SK-N-SH (cell line): ENCODE measurements around the gene OR51V1. TPM values are rescaled to one million over a fixed set of nuclear protein-coding genes. Genes with fewer than 3 reads are reported as not detected.

Experiments used
- CTCF ChIA-PET: fragments of 300-600, 350-600 bp; formaldehyde crosslinking; extraction: SDS; loops from one replicate; lab custom pipeline; 2021; lab: Yijun Ruan, JAX
- POLR2A ChIA-PET: fragments of 350-600 bp; sonication (Branson Sonifier 250); formaldehyde crosslinking; extraction: SDS; loops from one replicate; lab custom pipeline; 2020; ENCODE audit warnings: antibody characterized with exemption, inconsistent platforms; lab: Yijun Ruan, JAX
- DNase-seq: peaks from one replicate; pipeline ENCODE4 v3.0.0; 2012
- H2AFZ ChIP-seq: fragments of 200-600 bp; sonication (generic); 2 replicates; pipeline ENCODE4 v1.8.1; 2016; ENCODE audit warnings: antibody characterized with exemption, mild to moderate bottlenecking, low read depth
- H3F3A ChIP-seq: fragments of 200-600 bp; sonication (generic); replicated peaks from 2 replicates; pipeline ENCODE3; 2016; ENCODE audit warnings: antibody characterized with exemption, mild to moderate bottlenecking; ENCODE audit not compliant: insufficient read depth
- H3K27ac ChIP-seq, 2 experiments: fragments of 200-500 bp in 1 of 2; fragments of 200-600 bp in 1 of 2; sonication (Bioruptor generic) in 1 of 2; sonication (generic), shearing (Covaris generic) in 1 of 2; 2 replicates each; pipeline versions ENCODE4 v1.5.1 to v1.6.1; 2014 to 2016; ENCODE audit warnings: low read depth in 2 of 2, inconsistent platforms in 1 of 2, low read length in 1 of 2, mild to moderate bottlenecking in 1 of 2, mixed read lengths in 1 of 2
- H3K27me3 ChIP-seq: fragments of 200-600 bp; sonication (generic), shearing (Covaris generic); 2 replicates; pipeline ENCODE4 v1.6.1; 2016; ENCODE audit warnings: mixed run types; ENCODE audit not compliant: insufficient read depth
- H3K36me3 ChIP-seq, 2 experiments: fragments of 200-500 bp in 1 of 2; fragments of 200-600 bp in 1 of 2; sonication (Bioruptor generic) in 1 of 2; sonication (generic) in 1 of 2; replicated peaks in 1 of 2; 2 replicates each; pipeline versions ENCODE3 to v1.5.1; 2014 to 2016; ENCODE audit warnings: low read length in 1 of 2, mild to moderate bottlenecking in 1 of 2; ENCODE audit not compliant: insufficient read depth in 2 of 2, control insufficient read depth in 1 of 2
- H3K4me1 ChIP-seq, 2 experiments: fragments of 200-500 bp in 1 of 2; fragments of 200-600 bp in 1 of 2; sonication (Bioruptor generic) in 1 of 2; sonication (generic), shearing (Covaris generic) in 1 of 2; 2 replicates each; pipeline versions ENCODE4 v1.5.1 to v1.6.1; 2014 to 2016; ENCODE audit warnings: low read depth in 1 of 2, low read length in 1 of 2, mixed run types in 1 of 2; ENCODE audit not compliant: insufficient read depth in 2 of 2, control insufficient read depth in 1 of 2
- H3K4me2 ChIP-seq: fragments of 200-600 bp; sonication (generic), shearing (Covaris generic); 2 replicates; pipeline ENCODE4 v1.6.1; 2017; ENCODE audit warnings: mixed run types
- H3K4me3 ChIP-seq, 2 experiments: fragments of 200-500 bp in 1 of 2; fragments of 200-600 bp in 1 of 2; sonication (Bioruptor generic) in 1 of 2; sonication (generic), shearing (Covaris generic) in 1 of 2; 2 replicates each; pipeline versions ENCODE4 v1.5.1 to v1.8.1; 2014 to 2016; ENCODE audit warnings: low read depth in 2 of 2, inconsistent platforms in 1 of 2, low read length in 1 of 2, mild to moderate bottlenecking in 1 of 2, mixed read lengths in 1 of 2, moderate library complexity in 1 of 2
- H3K79me2 ChIP-seq: fragments of 200-600 bp; sonication (generic); 2 replicates; pipeline ENCODE4 v1.8.1; 2017; ENCODE audit warnings: mild to moderate bottlenecking; ENCODE audit not compliant: insufficient read depth
- H3K9ac ChIP-seq: fragments of 200-600 bp; sonication (generic); 2 replicates; pipeline ENCODE4 v1.6.1; 2017; ENCODE audit warnings: mixed run types
- H3K9me2 ChIP-seq: fragments of 200-600 bp; sonication (generic); 2 replicates; pipeline ENCODE4 v1.6.1; 2017; ENCODE audit warnings: mixed run types
- H3K9me3 ChIP-seq: fragments of 200-600 bp; sonication (generic); 2 replicates; pipeline ENCODE4 v1.6.1; 2017; ENCODE audit warnings: mixed run types, mild to moderate bottlenecking, moderate library complexity
- H4K20me1 ChIP-seq: fragments of 200-600 bp; sonication (generic); 2 replicates; pipeline ENCODE4 v1.6.1; 2017; ENCODE audit warnings: mild to moderate bottlenecking, mixed run types; ENCODE audit not compliant: insufficient read depth
- ELF1 ChIP-seq: IDR thresholded peaks from 2 replicates; pipeline ENCODE4 v1.4.0; 2012
- EP300 ChIP-seq, 2 experiments: IDR thresholded peaks; 2 replicates each; pipeline versions ENCODE4 v1.4.0 to v1.6.1; 2012; ENCODE audit warnings: borderline replicate concordance in 1 of 2, low read depth in 1 of 2, low read length in 1 of 2
- FOXM1 ChIP-seq: IDR thresholded peaks from 2 replicates; pipeline ENCODE4 v1.4.0; 2012; ENCODE audit warnings: low read depth, mild to moderate bottlenecking
- GATA2 ChIP-seq: sonication (generic); formaldehyde crosslinking; IDR thresholded peaks from 2 replicates; pipeline ENCODE4 v1.5.0; 2020; ENCODE audit warnings: mild to moderate bottlenecking, missing genetic modification reagents
- JUND ChIP-seq: IDR thresholded peaks from 2 replicates; pipeline ENCODE4 v1.4.0; 2012
- NFIC ChIP-seq: IDR thresholded peaks from 2 replicates; pipeline ENCODE4 v1.4.0; 2012; ENCODE audit warnings: borderline replicate concordance
- POLR2AphosphoS5 ChIP-seq: IDR thresholded peaks from 2 replicates; pipeline ENCODE4 v1.6.1; 2012; ENCODE audit warnings: low read depth, low read length
- RFX5 ChIP-seq: IDR thresholded peaks from 2 replicates; pipeline ENCODE4 v1.6.1; 2012; ENCODE audit warnings: mild to moderate bottlenecking, improper control_type of control experiment, low read length
- RXRA ChIP-seq: IDR thresholded peaks from 2 replicates; pipeline ENCODE4 v1.4.0; 2012; ENCODE audit warnings: low read depth, mild to moderate bottlenecking, borderline replicate concordance
- SIN3A ChIP-seq: IDR thresholded peaks from 2 replicates; pipeline ENCODE4 v1.6.1; 2012; ENCODE audit warnings: low read depth, mild to moderate bottlenecking, low read length, moderate library complexity, borderline replicate concordance
- SMC3 ChIP-seq: IDR thresholded peaks from 2 replicates; pipeline ENCODE4 v1.6.1; 2012; ENCODE audit warnings: low read depth, low read length, improper control_type of control experiment
- TAF1 ChIP-seq: IDR thresholded peaks from 2 replicates; pipeline ENCODE4 v1.6.1; 2012; ENCODE audit warnings: low read depth, mild to moderate bottlenecking, low read length, moderate library complexity, borderline replicate concordance
- TEAD4 ChIP-seq: IDR thresholded peaks from 2 replicates; pipeline ENCODE4 v1.4.0; 2012; ENCODE audit warnings: mild to moderate bottlenecking, borderline replicate concordance; ENCODE audit not compliant: insufficient read depth
- WGBS: methylation state at CpG from one replicate; pipeline ENCODE4 v1.1.6; 2017; ENCODE audit warnings: low lambda C conversion rate; 5-methylcytosine and 5-hydroxymethylcytosine counted together
- polyA plus RNA-seq, 3 experiments: library from polyadenylated mRNA; depleted of rRNA; stranded (reverse); fragments of >200 nt; gene quantifications; 2 replicates each; pipeline ENCODE4 v1.2.3, GENCODE V29; 2012
- TF ChIP-seq, protein P1 (sequence below): fragments of 150-350 bp; IDR thresholded peaks from 2 replicates; pipeline ENCODE4 v1.6.1; 2016; ENCODE audit warnings: mild to moderate bottlenecking, low read depth, low read length
- TF ChIP-seq, protein P2 (sequence below): IDR thresholded peaks from 2 replicates; pipeline ENCODE4 v1.4.0; 2012; ENCODE audit warnings: low read depth
- TF ChIP-seq, protein P3 (sequence below): IDR thresholded peaks from 2 replicates; pipeline ENCODE4 v1.4.0; 2012; ENCODE audit warnings: low read depth, borderline replicate concordance
- TF ChIP-seq, protein P4 (sequence below): IDR thresholded peaks from 2 replicates; pipeline ENCODE4; 2012
- TF ChIP-seq, protein P5 (sequence below): fragments of 200-600 bp; sonication (generic); IDR thresholded peaks from 2 replicates; pipeline ENCODE4 v1.6.1; 2017; ENCODE audit warnings: antibody characterized with exemption, mild to moderate bottlenecking, moderate library complexity

Gene OR51V1
- polyA plus RNA-seq, 1 of the 3 experiments (the other 2 are of a cell fraction): not detected

DNA sequence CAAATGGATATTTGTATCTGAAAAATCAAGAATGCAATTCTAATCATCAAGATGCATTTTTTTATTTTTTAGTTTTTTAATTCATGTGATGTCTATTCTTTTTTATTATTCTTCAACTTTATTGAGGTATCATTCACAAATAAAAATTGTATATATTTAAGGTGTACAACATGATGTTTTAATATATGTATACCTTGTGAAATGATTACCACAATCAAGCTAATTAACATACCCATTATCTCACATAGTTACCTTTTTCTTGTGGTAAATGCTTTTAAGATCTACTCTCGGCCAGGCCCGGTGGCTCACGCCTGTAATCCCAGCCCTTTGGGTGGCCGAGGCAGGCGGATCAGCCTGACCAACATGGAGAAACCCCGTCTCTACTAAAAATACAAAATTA is 22.7 kb upstream of the OR51V1 start:
- H3K9me3 ChIP-seq: no peaks in the 10 kb centered on the region
- ChIA-PET POLR2A (no interaction called here), CTCF (no interaction called here)
- H2AFZ ChIP-seq: no peak overlapping the region
- H3K4me2 ChIP-seq: no peak overlapping the region
- H4K20me1 ChIP-seq: no peaks in the 10 kb centered on the region
- H3K36me3 ChIP-seq: no peaks in the 10 kb centered on the region
- 14% methylated on average over 6 of the region's 6 CpGs for WGBS
- no peaks in the 10 kb centered on the region for H3K27me3 ChIP-seq
- no peaks in the 10 kb centered on the region for H3F3A ChIP-seq
- no peaks in the 10 kb centered on the region for H3K9me2 ChIP-seq
- H3K27ac ChIP-seq: no peak overlapping the region
- H3K4me3 ChIP-seq: no peak overlapping the region
- H3K9ac ChIP-seq: no peak overlapping the region
- H3K4me1 ChIP-seq: no peaks in the 10 kb centered on the region
- H3K79me2 ChIP-seq: no peaks in the 10 kb centered on the region
- DNase-seq: no peak
- no peak for TF ChIP-seq RXRA
- TF ChIP-seq RFX5: no peak
- TF ChIP-seq, protein P1, sequence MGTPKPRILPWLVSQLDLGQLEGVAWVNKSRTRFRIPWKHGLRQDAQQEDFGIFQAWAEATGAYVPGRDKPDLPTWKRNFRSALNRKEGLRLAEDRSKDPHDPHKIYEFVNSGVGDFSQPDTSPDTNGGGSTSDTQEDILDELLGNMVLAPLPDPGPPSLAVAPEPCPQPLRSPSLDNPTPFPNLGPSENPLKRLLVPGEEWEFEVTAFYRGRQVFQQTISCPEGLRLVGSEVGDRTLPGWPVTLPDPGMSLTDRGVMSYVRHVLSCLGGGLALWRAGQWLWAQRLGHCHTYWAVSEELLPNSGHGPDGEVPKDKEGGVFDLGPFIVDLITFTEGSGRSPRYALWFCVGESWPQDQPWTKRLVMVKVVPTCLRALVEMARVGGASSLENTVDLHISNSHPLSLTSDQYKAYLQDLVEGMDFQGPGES: no peak
- TF ChIP-seq SMC3: no peak
- no peak for TF ChIP-seq TAF1
- TF ChIP-seq POLR2AphosphoS5: no peak
- TF ChIP-seq, protein P2, sequence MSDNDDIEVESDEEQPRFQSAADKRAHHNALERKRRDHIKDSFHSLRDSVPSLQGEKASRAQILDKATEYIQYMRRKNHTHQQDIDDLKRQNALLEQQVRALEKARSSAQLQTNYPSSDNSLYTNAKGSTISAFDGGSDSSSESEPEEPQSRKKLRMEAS: no peak

DNA sequence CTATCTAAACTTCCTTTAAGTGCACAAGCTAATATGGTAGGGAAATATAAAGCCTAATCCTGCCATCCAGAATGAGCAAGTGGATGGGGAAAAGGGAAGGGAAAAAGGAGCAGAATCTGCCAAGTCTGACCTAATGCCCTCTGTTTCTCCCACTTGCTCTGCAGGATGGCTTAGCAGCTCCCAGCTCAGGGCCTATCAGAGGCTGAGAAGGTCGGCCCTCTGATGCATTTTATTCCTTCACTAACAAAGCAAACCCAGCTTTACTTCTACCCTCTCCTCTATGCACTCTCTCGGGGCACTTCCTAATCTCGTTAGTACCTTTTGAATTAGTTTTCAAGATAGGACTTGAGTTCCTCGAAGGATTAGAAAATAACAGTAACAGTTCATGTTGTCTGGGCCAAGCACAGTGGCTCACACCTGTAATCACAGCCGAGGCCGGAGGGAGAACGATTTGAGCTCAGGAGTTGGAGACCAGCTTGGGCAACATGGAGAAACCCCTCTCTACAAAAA is 9.9 kb upstream of the OR51V1 start:
- no peak overlapping the region for H2AFZ ChIP-seq
- no peaks in the 10 kb centered on the region for H4K20me1 ChIP-seq
- H3K9me3 ChIP-seq: no peaks in the 10 kb centered on the region
- H3K4me3 ChIP-seq: no peak overlapping the region
- no peaks in the 10 kb centered on the region for H3K9me2 ChIP-seq
- H3K9ac ChIP-seq: no peak overlapping the region
- H3F3A ChIP-seq: no peaks in the 10 kb centered on the region
- H3K27me3 ChIP-seq: no peaks in the 10 kb centered on the region
- CTCF ChIA-PET: interaction anchor here (0.5 kb wide), 1 partner anchor 57 kb away, joined by 3 read pairs; no protein-coding TSS in a partner anchor
- POLR2A ChIA-PET: no interaction called here
- H3K4me1 ChIP-seq: no peaks in the 10 kb centered on the region
- H3K79me2 ChIP-seq: no peaks in the 10 kb centered on the region
- no peak overlapping the region for H3K27ac ChIP-seq
- no peak for DNase-seq
- TF ChIP-seq ELF1: no peak
- TF ChIP-seq EP300 (IDR thresholded peaks at IDR 0.05; ENCODE audit: borderline replicate concordance in 1 of 2, low read depth in 1 of 2, low read length in 1 of 2): no peak
- no peak for TF ChIP-seq TEAD4
- TF ChIP-seq, protein P2: no peak
- TF ChIP-seq, protein P3, sequence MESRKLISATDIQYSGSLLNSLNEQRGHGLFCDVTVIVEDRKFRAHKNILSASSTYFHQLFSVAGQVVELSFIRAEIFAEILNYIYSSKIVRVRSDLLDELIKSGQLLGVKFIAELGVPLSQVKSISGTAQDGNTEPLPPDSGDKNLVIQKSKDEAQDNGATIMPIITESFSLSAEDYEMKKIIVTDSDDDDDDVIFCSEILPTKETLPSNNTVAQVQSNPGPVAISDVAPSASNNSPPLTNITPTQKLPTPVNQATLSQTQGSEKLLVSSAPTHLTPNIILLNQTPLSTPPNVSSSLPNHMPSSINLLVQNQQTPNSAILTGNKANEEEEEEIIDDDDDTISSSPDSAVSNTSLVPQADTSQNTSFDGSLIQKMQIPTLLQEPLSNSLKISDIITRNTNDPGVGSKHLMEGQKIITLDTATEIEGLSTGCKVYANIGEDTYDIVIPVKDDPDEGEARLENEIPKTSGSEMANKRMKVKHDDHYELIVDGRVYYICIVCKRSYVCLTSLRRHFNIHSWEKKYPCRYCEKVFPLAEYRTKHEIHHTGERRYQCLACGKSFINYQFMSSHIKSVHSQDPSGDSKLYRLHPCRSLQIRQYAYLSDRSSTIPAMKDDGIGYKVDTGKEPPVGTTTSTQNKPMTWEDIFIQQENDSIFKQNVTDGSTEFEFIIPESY: no peak
- TF ChIP-seq, protein P4, sequence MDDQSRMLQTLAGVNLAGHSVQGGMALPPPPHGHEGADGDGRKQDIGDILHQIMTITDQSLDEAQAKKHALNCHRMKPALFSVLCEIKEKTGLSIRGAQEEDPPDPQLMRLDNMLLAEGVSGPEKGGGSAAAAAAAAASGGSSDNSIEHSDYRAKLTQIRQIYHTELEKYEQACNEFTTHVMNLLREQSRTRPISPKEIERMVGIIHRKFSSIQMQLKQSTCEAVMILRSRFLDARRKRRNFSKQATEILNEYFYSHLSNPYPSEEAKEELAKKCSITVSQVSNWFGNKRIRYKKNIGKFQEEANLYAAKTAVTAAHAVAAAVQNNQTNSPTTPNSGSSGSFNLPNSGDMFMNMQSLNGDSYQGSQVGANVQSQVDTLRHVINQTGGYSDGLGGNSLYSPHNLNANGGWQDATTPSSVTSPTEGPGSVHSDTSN: no peak
- TF ChIP-seq POLR2AphosphoS5: no peak
- TF ChIP-seq RXRA: no peak
- TF ChIP-seq SIN3A: no peak
- no peak for TF ChIP-seq GATA2 (CRISPR knock-in tag)
- TF ChIP-seq, protein P5, sequence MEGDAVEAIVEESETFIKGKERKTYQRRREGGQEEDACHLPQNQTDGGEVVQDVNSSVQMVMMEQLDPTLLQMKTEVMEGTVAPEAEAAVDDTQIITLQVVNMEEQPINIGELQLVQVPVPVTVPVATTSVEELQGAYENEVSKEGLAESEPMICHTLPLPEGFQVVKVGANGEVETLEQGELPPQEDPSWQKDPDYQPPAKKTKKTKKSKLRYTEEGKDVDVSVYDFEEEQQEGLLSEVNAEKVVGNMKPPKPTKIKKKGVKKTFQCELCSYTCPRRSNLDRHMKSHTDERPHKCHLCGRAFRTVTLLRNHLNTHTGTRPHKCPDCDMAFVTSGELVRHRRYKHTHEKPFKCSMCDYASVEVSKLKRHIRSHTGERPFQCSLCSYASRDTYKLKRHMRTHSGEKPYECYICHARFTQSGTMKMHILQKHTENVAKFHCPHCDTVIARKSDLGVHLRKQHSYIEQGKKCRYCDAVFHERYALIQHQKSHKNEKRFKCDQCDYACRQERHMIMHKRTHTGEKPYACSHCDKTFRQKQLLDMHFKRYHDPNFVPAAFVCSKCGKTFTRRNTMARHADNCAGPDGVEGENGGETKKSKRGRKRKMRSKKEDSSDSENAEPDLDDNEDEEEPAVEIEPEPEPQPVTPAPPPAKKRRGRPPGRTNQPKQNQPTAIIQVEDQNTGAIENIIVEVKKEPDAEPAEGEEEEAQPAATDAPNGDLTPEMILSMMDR: no peak
- TF ChIP-seq JUND: no peak
- no peak for TF ChIP-seq RFX5
- TF ChIP-seq NFIC: no peak
- TF ChIP-seq FOXM1: no peak
- no peak for TF ChIP-seq SMC3
- no peaks in the 10 kb centered on the region for H3K36me3 ChIP-seq
- whole genome bisulfite sequencing: 4% methylated on average over 7 of the region's 7 CpGs
- no peak overlapping the region for H3K4me2 ChIP-seq
